H1 (cell line): Measurements from ENCODE around the gene QRICH1.

Experiments
- EP300 ChIP-seq, 2 experiments: IDR thresholded peaks; 1 replicate in 1 of 2; 2 replicates in 1 of 2; pipeline ENCODE4 v1.6.1; 2011 to 2012; ENCODE audit warnings: low read depth in 2 of 2, low read length in 2 of 2, mild to moderate bottlenecking in 2 of 2, borderline replicate concordance in 1 of 2, inconsistent platforms in 1 of 2, moderate library complexity in 1 of 2
- EZH2 ChIP-seq: fragments of 200-600 bp; sonication (generic); IDR thresholded peaks from 2 replicates; pipeline ENCODE4 v1.7.1; 2012; ENCODE audit warnings: low read depth, mild to moderate bottlenecking, moderate library complexity, low read length, inconsistent platforms; ENCODE audit not compliant: severe bottlenecking
- GABPA ChIP-seq: IDR thresholded peaks from 2 replicates; pipeline ENCODE4 v1.6.1; 2011; ENCODE audit warnings: mild to moderate bottlenecking, low read length, moderate library complexity, borderline replicate concordance; ENCODE audit not compliant: insufficient read depth
- POLR2AphosphoS5 ChIP-seq: IDR thresholded peaks from 2 replicates; pipeline ENCODE4 v1.6.1; 2011; ENCODE audit warnings: low read depth, low read length
- SIN3A ChIP-seq, 2 experiments: IDR thresholded peaks in 1 of 2; conservative IDR thresholded peaks in 1 of 2; 2 replicates each; pipeline ENCODE4 v1.6.1; 2011 to 2012; ENCODE audit warnings: low read length in 2 of 2, improper control_type of control experiment in 1 of 2, low read depth in 1 of 2, mild to moderate bottlenecking in 1 of 2
- TAF1 ChIP-seq: IDR thresholded peaks from 2 replicates; pipeline ENCODE4 v1.6.1; 2011; ENCODE audit warnings: mild to moderate bottlenecking, low read depth, low read length
- YY1 ChIP-seq: IDR thresholded peaks from 2 replicates; pipeline ENCODE4 v1.6.1; 2011; ENCODE audit warnings: low read depth, mild to moderate bottlenecking, low read length
- TF ChIP-seq, protein P1 (sequence below), 3 experiments: IDR thresholded peaks; 1 replicate in 2 of 3; 2 replicates in 1 of 3; pipeline versions ENCODE4 v1.5.1 to v1.6.1; 2011; ENCODE audit warnings: low read length in 3 of 3, mild to moderate bottlenecking in 3 of 3, inconsistent platforms in 2 of 3, low read depth in 1 of 3, moderate library complexity in 1 of 3; ENCODE audit not compliant: insufficient read depth in 1 of 3; ENCODE audit errors: control extremely low read depth in 1 of 3
- TF ChIP-seq, protein P2 (sequence below): IDR thresholded peaks from 2 replicates; pipeline ENCODE4 v1.6.1; 2012; ENCODE audit warnings: inconsistent platforms

DNA sequence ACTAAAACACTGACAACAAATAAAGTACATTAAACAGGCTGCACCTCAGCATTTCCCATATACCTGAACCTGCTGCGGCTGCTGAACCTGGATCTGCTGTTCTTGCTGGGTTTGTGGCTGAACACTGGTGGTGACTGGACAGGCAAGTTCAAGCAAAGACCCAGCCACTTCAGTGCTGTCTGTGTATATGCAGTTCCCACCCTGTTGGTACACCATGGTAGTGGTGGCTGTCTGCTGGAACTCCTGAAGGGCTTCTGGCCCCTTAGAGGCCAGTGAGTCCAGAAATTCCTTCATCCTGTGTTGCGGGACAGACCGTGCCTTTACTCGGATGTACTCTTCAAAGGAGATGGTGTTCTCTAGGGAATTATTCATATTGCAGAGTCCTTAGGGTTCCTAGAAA, 17.2 kb downstream of the QRICH1 start:
- no peak for TF ChIP-seq POLR2AphosphoS5
- TF ChIP-seq YY1: no peak
- TF ChIP-seq EP300 (IDR thresholded peaks at IDR 0.05; ENCODE audit: borderline replicate concordance in 1 of 2, low read depth in 2 of 2, low read length in 2 of 2): no peak
- TF ChIP-seq EZH2: no peak
- no peak for TF ChIP-seq GABPA
- TF ChIP-seq, protein P1, sequence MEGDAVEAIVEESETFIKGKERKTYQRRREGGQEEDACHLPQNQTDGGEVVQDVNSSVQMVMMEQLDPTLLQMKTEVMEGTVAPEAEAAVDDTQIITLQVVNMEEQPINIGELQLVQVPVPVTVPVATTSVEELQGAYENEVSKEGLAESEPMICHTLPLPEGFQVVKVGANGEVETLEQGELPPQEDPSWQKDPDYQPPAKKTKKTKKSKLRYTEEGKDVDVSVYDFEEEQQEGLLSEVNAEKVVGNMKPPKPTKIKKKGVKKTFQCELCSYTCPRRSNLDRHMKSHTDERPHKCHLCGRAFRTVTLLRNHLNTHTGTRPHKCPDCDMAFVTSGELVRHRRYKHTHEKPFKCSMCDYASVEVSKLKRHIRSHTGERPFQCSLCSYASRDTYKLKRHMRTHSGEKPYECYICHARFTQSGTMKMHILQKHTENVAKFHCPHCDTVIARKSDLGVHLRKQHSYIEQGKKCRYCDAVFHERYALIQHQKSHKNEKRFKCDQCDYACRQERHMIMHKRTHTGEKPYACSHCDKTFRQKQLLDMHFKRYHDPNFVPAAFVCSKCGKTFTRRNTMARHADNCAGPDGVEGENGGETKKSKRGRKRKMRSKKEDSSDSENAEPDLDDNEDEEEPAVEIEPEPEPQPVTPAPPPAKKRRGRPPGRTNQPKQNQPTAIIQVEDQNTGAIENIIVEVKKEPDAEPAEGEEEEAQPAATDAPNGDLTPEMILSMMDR (IDR thresholded peaks at IDR 0.05; ENCODE audit: control extremely low read depth in 1 of 3, insufficient read depth in 1 of 3, low read depth in 1 of 3, low read length in 3 of 3): no peak
- TF ChIP-seq TAF1: no peak
- TF ChIP-seq, protein P2, sequence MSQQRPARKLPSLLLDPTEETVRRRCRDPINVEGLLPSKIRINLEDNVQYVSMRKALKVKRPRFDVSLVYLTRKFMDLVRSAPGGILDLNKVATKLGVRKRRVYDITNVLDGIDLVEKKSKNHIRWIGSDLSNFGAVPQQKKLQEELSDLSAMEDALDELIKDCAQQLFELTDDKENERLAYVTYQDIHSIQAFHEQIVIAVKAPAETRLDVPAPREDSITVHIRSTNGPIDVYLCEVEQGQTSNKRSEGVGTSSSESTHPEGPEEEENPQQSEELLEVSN: no peak
- TF ChIP-seq SIN3A (conservative IDR thresholded peaks at IDR 0.05 in 1 of 2, IDR thresholded peaks at IDR 0.05 in 1 of 2; ENCODE audit: low read depth in 1 of 2, low read length in 2 of 2): no peak
